Activated CD4-positive, alpha-beta T cell treated with anti-CD3 and anti-CD28 coated beads for 48 hours (primary cell): Measurements from ENCODE around the gene OPN3.
A peak's percentile ranks its signal among the peaks of the same experiment; 100 is the strongest.

Experiments used
- DNase-seq: peaks from one replicate; pipeline ENCODE4 v3.0.0-alpha.2; 2020

The OPN3 gene

DNA sequence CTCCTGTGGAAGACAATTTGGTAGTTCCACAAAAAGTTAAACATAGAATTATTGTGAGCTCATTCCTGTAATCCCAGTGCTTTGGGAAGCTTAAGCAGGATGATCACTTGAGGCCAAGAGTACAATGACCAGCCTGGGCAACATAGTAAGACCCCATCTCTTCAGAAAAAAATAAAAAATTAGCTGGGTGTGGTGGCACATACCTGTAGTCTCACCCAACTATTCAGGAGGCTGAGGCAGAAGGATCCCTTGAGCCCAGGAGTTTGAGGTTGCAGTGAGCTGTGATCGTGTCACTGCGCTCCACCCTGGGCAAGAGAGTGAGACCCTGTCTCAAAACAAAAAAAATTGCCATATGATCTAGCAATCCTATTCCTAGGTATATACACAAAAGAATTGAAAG, 4.1 kb upstream of the OPN3 start:
- DNase-seq, result no peak

DNA sequence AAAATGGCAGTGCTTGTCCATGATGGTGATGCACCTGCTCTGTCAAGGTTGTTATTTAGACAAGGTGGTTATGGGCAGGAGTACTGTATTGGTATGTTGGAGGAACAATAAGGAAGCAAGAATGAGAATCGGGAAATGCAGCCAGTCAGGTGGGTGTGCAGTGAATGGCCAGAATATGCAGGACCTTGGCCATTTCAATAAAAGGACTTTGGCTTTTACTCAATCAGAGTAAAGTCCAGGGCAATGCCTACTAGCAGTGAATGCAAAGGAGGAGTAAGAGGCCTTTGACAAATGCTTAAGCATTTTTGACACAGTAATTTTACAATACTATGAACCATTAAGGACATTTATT, 2.4 kb upstream of the OPN3 start:
- DNase-seq, result no peak

DNA sequence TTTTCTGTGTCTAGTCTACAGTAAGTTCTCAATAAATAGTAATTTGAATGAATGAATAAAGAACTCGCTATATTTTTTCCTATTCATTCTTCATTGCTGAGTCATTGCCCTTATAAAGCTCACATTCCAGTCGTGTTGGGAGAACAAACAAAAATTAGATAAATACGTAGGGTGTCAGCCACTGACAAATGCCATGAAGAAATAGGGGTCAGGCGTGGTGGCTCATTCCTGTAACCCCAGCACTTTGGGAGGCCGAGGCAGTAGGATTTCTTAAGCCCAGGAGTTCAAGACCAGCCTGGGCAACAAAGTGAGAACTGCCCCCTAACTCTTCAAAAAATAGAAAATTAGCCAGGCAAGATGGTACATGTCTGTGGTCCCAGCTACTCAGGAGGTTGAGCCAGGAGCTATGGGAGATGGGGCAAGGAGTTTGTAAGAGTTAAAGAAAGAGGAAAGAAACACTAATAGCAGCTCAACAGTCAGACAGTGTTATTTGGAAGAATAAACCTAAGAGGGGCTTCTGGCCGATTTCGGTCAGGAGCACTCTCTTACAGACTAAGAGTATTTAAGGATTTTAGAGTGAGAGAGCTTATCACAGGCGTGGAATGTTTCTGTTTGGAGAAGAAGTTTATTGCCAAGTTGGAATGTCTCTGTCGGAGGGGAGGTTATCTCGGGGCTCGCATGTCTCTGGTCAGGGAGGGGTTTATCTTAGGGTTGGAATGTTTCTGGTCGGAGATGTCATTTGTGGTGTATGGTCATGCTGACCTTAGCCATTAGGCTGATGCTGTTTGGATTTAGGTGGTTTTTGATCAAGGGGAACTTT, 1.8 kb upstream of the OPN3 start:
- no peak for DNase-seq

DNA sequence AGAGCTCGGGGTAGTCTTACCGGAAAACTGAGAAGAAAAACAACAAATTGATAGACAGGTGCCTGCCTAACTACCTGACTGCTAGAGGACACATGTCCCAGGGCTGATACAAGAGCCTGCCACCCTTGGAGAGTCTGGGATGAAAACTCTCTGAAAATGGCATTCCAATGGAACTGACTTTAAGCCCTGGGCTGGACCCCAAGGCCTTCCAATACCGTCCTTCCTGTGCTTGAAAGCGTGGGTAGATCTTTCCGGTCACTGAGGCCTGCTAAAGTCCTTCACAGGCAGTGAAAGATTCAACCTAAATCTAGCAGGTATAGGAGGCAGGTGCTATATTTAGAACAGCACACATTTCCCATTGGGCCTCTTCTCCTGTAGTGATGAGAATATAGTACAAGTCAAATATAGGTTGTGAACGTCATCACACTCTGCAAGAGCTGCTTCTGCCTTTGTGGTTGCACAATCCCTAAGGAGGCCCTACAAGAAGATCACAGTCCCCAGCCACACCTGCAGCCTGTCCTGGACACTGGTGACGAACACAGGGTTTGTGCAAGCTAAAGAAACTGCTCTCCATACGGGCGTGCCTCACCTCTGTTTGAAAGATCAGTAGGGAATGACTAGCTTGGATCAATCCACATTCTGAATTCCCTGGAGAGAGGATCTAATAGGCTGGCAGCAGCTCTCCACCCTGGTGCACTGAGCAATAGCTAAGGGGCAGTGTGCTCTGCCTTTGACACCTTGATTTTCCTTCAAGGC, 876 bp upstream of the OPN3 start:
- no peak for DNase-seq

DNA sequence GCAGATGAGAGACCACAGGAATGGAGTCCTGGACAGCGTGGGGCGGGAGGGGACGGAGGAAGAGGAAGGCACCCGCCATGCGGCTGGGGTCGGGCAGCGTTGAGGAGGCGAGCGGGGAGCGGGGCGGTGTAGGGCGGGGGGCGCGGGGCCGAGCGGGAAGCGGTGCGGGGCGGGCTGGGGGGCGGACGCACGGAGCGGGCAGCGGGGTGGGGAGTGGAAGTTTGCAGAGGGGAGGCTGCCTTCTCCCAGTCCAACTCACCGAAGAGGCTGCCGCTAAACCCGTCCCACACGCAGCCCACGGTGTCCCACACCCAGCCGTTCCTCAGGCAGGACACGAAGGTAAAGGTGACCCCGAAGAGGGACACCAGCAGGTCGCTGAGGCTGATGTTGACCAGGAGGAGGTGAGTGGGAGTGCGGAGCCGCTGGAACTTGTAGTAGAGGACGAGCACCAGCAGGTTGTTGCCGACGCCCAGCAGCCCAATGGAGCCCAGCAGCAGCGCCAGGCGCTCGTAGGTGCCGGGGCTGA, 483 bp downstream of the OPN3 start:
- DNase-seq, result no peak

DNA sequence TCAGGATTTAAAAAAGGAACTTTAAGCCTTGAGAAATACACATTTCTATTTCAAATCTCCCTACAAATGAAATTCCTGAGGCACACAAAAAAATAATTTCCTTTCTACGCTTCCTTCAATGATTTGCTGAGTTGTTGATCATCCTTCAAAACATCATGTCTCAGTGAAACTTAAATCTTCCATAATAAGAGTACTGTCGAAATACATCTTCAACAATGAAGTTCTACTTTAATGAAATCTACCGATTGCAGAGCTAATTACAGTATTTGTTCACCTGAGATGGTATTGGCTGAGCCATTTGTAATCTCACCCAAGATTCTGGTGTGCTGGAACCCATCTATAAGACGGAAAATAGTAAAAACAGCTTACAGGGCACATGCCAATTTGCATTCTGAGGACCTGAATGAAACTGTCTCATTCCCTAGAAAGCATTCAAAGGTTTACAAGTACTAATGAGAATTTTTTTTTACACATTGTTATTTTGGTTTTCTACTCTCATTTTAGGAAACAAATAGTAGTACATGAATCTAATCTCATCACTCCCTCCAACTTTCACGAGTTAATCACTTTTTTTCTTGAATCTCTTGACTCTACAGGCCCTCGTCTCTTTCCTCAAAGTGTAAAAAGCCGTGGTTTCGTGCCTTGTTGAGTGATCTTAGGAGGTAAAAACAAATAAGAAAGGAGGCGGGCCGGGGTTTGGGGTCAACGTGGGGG, 1.1 kb downstream of the OPN3 start:
- DNase-seq, result no peak

DNA sequence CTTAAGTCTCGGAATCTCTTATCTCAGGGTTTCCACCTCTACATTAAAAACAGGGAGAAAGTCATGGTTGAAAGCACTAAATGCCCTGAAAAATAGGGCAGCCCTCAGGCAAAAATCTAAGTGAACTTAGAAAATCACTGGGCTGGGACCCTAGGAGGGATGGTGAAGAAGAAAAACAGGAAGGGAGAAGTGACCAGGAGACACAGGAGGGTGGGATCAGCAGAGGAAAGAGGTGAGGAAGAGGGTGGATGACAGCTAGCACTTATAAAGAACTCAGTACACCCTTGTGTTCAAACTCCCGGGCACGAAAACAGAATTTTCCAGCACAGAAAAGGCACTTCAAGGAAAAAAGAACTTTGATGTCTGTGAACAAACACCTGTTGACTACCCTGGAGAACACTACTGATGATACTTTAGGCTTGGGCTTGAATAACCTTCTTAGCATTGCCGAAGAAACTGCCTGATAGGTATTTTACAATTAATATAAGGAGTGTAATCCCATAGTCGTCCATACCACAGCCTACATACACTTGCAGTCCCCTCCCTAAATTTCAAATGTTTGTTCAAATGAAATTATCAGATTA, 2.0 kb downstream of the OPN3 start:
- DNase-seq, result no peak

DNA sequence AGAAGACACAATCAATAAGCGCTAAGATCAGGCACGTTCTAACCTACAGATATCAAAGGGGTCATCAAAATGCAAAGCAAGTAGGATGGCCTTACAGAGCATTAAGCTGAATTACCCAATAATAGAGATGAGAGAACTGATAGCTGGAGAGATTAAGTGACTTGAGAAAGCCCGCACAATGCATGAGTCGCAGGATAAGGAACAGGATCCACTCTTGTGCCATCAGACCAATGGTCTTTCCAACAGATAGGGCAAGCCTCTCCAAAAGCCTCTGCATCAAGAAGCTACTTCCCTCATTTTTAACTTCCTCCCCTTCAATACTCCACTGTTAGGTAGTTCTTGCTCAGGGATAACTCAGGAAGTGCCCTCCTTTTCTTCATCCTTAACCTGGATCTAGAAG, 2.6 kb downstream of the OPN3 start:
- no peak for DNase-seq

DNA sequence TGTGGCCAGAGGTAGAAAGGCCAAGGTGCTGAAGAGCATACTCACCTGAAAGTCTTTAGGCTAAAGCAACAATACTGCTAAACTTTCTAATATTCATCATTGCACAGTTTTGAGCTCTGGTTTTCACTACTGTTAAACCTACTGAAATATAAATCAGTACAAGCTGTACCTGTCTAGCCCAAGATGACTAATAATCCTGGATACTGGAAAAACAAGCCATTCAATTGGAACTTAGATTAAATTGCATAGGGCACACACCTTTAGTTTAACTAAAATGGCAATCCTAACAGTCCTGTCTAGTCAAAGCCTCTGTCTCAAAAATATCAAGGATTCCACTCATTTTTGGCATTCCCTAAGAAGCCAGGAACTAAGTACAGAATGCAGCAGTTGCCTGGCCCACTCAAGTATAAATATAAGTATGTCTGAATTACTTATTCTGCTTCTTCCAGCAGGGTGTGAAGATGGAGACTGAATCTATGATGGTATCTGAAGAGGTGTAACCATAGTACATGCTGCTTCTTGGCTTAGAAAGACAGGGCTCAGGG, 3.1 kb downstream of the OPN3 start:
- no peak for DNase-seq

DNA sequence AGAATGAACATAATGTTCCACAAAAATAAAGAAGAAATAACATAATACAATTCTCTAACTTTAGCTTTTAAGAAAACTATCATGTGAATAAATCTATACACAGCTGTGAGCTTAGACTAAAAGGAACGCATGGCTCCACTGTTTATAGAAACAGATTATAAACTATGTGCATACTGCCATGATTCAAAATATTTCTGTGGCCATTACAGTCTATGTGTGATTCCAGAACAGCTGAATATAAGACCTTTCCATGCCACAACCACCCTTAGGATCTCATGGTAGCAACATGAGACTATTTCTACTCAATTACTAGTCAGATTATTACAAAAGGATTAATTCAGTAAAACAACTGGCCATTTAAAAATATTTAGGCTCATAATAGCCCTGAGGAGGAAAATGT, 3.9 kb downstream of the OPN3 start:
- DNase-seq, result no peak

DNA sequence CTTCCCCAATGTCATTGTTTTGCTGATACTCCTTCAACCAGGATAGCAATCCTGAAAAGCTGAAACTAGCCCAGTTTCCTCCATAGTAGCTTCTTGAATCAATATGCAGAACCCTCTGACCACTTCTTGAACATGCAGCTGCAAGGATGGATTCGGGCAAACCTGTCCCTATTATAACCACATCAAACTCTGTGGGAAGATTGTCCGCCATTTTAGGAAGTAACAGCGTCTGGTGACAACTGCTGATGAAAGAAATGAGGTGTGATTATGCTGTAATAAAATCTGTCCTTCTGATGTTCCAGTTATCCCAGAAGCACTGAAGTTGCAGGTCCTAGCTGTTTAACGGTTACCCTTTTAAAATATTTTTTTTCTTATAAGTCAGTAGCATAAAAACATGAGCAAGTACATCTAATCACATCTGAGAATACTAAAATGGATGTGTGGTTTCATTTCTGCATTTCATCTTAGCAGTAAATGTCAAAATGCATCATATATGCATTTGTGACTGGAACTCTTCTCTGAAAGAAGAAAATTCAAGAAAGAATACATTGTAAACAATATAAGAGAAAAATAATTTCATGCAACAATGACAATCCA, 4.5 kb downstream of the OPN3 start:
- no peak for DNase-seq

DNA sequence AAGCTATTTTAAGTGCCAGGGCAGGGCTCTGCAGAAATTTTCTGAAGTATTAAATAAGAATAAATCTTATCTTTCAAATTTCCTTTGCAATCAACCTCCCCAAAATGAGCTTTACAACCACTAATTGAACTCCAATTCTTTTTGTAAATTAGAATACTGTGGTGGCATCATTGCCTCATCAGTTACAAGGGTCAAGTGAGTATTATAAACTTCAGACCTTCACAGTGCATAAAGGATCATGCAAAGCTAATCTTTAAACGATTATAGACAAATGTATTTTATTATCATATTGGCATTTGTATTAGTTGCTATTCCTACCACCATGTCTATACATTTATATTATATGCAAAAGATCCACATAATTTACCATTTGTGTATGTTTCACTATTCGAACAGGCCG, 7.2 kb downstream of the OPN3 start:
- DNase-seq, result no peak

DNA sequence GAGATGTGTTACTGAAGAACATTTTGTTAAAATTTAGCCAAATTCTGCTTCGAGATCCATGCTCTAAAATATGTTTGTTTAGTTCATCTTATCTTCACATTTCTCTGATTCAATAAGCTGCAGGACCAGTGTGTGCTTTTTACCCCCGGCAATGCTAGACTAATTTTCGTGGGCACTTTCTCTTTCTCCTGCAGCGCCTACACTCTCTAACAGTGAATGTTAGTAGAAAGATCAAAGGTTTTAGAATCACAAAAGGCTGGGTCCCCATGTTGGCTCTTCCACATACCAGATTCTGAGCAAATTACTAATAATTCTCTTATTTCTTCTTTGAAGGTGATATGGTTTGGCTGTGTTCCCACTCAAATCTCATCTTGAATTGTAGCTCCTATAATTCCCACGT, 8.5 kb downstream of the OPN3 start:
- DNase-seq, result no peak

DNA sequence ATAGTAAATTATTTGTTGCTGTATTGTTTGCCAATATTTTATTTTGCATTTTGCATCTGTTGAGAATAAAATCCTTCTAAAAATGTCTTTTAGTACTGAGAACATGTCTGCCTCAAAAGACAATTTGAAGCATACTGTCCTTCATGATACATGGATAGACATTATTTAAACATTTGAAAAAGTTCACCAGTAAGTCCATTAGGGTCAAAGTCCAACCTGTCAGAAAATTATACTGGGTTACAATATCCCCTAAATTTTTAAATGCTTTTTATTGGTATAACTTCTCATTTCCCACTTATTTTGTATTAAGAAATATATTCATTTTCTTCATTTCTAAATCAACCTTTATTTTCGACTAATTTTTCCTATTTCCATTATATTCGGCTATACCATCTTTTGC, 9.3 kb downstream of the OPN3 start:
- no peak for DNase-seq

DNA sequence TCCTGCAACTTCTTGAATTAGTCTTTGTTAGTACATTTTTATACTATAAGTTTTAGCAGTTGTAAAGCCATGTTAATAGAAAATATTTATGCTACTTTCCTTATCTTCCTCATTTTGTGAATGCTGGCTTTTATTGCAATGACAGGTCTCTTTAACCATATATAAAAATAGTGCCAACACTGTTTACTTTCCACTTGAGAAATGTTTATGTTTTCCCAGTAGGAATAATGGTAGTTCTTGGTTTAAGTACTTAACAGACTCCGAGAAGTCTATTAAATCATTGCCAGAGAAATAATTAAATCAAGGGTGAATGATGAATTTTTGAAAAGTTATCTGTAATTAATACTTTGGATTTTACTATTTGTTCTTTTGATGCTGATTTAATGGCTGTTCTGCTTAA, 9.7 kb downstream of the OPN3 start:
- no peak for DNase-seq

DNA sequence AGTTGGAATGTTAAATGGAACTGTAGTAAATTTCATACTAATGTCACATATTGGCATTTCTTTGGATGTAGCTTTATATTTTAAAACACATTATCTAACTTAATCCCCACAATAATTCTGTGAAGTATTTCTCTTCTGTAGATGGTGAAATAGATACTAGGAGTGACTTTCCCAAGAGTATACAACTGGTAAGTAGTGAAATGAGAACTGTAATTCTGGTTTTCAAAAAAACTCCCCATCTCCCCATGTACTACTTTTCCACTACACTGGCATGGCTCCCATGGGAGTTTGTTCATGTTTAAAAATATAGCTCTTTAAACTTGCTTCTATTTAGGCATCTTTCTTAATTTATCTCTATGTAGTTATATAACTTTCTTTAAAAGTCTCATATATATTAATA, 10.2 kb downstream of the OPN3 start:
- DNase-seq, result no peak

DNA sequence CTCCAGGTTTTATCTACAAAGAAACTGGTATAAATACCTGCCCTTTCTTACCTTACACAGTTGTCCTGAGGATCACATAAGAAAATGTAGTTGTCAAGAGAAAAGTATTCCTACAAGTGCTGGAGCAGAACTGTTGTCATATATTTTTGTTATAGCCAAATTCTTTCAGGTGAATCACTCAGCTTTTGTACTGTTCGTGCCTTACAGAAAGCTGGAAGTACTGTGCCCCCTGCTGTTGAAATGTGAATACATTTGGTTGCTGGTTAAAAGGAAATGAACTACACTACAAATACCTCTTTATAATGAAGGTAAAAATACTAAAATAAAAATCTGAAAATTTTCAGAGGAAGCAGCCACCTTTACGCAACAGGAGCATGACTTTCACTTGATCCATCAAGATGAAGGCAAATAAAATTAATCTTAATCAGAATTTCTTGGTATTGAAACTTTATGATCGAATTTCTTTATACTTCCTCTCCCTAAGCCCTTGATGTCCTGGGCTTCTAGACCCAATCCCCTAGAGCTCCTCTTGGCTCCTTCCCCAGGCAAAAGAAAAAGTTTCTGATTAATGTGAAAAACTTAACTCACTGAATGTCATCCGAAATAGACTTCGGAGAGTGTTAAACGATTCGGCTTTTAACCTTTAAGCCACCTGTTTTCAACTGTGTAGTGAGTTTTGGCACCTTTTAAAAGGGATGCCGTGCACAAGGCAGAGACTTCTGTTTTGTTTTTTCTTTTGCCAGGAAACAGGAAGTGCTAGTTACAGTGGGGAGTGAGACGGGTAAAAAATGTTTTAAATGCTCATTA, 12.5 kb downstream of the OPN3 start:
- DNase-seq, result peak; percentile 50

DNA sequence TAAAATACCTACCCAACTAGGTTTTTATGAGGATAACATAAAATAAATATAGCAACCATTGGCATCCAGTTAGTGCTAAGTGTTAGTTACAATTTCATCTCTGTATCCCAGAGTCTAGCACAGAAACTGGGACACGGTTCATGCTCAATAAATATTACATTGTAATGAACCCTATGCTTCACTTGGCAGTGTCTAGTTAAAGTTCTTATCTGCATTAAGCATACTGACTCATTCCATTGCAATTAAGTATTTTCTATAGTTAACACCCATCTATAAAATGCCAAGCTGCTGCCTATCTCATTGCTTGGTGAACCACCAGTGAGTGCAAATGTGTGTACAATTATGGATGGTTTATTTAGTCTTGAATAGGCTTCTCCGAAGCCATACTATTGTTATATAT, 15.2 kb downstream of the OPN3 start:
- DNase-seq, result no peak

DNA sequence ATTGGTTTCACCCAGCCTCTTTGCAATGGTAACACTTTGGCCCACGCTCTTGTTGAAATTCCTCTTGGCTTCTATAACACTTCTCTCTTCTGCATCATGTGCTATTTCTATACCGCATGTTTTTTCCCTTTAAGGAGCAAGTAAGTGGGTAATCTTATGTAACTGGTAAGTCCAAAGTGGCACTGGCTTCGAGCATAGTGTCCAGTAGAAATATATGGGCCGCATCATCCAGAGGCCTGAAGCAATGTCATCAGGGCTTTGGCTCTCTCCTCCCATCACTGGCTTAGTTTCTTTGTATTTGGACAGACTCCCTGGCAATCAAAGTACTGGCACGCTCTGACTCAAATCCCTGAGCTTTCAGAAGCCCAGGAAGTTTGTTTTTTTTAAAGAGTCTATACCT, 17.5 kb downstream of the OPN3 start:
- DNase-seq, result no peak

DNA sequence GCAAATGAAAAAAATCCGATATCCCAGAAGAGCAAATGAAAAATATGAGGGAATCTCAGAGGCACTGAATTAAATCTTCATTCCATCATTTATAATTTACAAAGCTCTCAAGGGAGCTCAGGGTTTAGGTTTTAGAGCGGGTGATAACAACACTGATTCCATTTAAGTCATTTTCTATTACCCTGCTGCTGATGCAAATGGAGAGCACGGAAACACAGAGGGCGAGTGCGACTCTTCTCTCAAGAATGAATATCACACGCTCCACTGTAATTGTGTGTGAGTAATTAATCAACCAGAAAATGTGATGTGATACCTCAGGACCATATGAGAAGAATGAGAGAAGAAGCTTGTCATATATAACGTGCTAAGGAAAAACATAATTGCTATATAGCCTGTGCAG, 22.7 kb downstream of the OPN3 start:
- no peak for DNase-seq

DNA sequence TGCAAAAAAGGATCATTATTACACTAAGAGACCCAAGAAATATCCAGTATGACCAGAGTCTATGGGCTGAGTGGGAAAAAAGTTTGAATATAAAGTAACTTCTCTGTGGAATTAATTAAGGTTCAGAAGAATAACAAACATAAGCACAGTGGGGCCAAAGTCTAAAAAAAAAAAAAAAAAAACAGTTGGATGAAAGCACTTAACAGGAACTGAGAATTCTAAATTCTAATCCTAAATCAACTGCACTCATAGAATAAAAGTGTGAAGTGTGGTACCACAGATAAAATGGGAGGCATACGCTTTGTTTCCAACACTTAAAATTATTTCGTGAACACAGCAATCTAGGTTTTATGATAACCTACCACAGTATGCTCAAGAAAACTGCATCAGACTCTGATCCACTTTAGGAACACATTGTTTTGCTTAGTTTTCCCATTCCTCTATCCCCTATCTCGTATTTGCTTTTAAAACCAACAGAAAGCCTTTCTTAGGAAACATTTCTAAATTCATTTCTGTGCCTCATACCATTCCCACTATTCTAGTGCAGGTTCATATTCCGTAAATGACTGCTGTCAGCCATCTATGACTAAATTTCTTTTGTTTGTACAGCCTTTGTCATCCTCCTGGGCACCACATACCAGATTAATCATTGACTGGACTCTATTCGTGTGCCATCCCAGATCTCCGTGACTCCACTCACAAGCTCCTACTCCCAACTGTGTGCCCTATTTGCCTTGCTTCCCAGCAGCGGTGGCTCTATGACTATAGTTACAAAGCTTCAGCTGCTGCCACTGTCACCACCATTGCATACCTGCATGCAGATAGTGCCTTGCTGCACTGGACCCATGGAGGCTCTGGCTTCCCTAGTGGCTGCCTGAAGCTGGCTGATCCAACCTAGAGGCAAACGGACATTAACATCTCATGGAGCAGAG, 24.9 kb downstream of the OPN3 start:
- no peak for DNase-seq
